Hematopoietic multipotent progenitor cell treated with erythropoietin and hydrocortisone succinate and interleukin-3 and kit ligand, for 6 days (in vitro differentiated cells): ENCODE data around the gene PCYT1B.

Experiments used
- DNase-seq: peaks from one replicate; pipeline ENCODE4 v3.0.0-alpha.2; 2015

Gene PCYT1B

GRCh38 chrX:24515447-24515846, 131.7 kb downstream of the PCYT1B start:
- peak; percentile 23 for DNase-seq

GRCh38 chrX:24513416-24513815, 133.7 kb downstream of the PCYT1B start:
- DNase-seq, result no peak

GRCh38 chrX:24508375-24508774, 138.8 kb downstream of the PCYT1B start:
- no peak for DNase-seq
